Panc1 (cell line): Measurements from ENCODE around the gene RNF208.

Source experiments
- CTCF ChIP-seq: fragments of 450-650 bp; IDR thresholded peaks from 2 replicates; pipeline ENCODE4 v1.5.1; 2017; ENCODE audit warnings: mild to moderate bottlenecking
- POLR2AphosphoS5 ChIP-seq: IDR thresholded peaks from 2 replicates; pipeline ENCODE4 v1.6.1; 2012; ENCODE audit warnings: mild to moderate bottlenecking, low read depth, low read length, moderate library complexity

- TF ChIP-seq CTCF (no peak), POLR2AphosphoS5 (no peak)
These were observed 3.0 kb upstream of the RNF208 start, which contains the start of gene CYSRT1 for GRCh38 chr9:137224830-137225694.
